ENCODE data around the gene MAD1L1. TPM values are rescaled to one million over a fixed set of nuclear protein-coding genes. Genes with fewer than 3 reads are reported as not detected.
A peak's percentile ranks its signal among the peaks of the same experiment; 100 is the strongest.

MAD1L1 gene
- total and polyA plus RNA-seq, 4 donors, result 12.8 to 20.7 (median 16.5) TPM

DNA sequence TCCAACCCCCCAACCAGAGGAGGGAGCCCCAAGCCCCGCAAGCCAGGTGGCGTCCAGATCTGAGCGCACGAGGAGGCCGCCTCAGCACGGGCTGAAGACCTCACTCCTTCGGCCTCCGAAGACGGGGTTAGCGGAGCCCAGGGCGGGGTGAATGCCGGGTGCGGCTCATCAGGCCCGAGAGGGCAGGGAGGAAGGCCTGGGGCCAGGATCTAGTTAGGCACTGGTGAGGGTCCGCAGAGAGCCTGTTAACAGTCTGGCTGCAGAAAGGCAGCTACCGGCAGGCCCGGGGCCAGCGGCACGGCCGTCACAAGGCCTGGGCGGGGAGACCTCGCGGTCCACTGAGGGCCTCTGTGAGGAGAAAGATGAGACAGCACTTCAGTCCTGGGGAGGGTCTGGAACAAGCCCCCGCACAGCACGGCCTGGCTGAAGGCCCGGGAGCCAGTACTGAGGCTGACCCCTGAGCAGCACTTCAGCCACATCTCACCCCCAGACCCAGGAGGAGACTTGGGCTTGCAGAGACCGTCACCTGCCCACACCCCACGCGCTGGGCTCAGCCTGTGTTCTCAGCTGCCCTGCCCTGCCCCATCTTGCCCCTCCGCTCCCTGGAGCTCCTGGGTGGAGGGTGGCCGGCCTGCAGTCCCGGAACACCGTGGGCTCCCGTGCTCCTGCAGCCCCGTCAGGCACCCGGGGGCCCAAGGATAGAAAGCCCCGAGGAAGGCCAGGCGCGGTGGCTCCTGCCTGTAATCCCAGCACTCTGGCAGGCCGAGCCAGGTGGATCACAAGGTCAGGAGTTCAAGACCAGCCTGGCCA, 369.4 kb downstream of the MAD1L1 start:
- 76% methylated on average over 40 of the region's 40 CpGs for WGBS
- Histone ChIP-seq H3K27me3 (ENCODE audit: control insufficient read depth in 4 of 4, insufficient read depth in 4 of 4, low read length in 3 of 4) (no peaks in the 10 kb centered on the region), H3K9ac (ENCODE audit: low read depth in 1 of 2, low read length in 2 of 2) (peak overlapping the region in 1 of 2 donors; percentile 86), H3K36me3 (ENCODE audit: control insufficient read depth in 4 of 4, insufficient read depth in 3 of 4, low read depth in 1 of 4, low read length in 3 of 4) (no peaks in the 10 kb centered on the region), H3K4me1 (ENCODE audit: control insufficient read depth in 4 of 4, insufficient read depth in 4 of 4, low read length in 3 of 4) (peaks cover 0 to 12% (median 5%) of the 10 kb centered on the region in 4 donors), H3K9me3 (ENCODE audit: control insufficient read depth in 4 of 4, low read length in 3 of 4) (no peaks in the 10 kb centered on the region), H3K27ac (ENCODE audit: low read depth in 1 of 2, low read length in 2 of 2) (peak overlapping the region in 1 of 2 donors; percentile 44), H3K4me3 (ENCODE audit: low read depth in 1 of 3, low read length in 3 of 3) (peak overlapping the region in 2 of 3 donors; percentile 70 to 71)
- no peak for DNase-seq (ENCODE audit: low spot score)
- TF ChIP-seq, protein P1, sequence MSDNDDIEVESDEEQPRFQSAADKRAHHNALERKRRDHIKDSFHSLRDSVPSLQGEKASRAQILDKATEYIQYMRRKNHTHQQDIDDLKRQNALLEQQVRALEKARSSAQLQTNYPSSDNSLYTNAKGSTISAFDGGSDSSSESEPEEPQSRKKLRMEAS (IDR thresholded peaks at IDR 0.05), result no peak
- TF ChIP-seq, protein P2, sequence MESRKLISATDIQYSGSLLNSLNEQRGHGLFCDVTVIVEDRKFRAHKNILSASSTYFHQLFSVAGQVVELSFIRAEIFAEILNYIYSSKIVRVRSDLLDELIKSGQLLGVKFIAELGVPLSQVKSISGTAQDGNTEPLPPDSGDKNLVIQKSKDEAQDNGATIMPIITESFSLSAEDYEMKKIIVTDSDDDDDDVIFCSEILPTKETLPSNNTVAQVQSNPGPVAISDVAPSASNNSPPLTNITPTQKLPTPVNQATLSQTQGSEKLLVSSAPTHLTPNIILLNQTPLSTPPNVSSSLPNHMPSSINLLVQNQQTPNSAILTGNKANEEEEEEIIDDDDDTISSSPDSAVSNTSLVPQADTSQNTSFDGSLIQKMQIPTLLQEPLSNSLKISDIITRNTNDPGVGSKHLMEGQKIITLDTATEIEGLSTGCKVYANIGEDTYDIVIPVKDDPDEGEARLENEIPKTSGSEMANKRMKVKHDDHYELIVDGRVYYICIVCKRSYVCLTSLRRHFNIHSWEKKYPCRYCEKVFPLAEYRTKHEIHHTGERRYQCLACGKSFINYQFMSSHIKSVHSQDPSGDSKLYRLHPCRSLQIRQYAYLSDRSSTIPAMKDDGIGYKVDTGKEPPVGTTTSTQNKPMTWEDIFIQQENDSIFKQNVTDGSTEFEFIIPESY (IDR thresholded peaks at IDR 0.05), result no peak
- TF ChIP-seq FOXA1 (IDR thresholded peaks at IDR 0.05), result no peak
- TF ChIP-seq HNF4G (IDR thresholded peaks at IDR 0.05), result no peak
- no peak for TF ChIP-seq FOXA2 (IDR thresholded peaks at IDR 0.05)
- no peak for TF ChIP-seq NR2F2 (IDR thresholded peaks at IDR 0.05)
- TF ChIP-seq, protein P3, sequence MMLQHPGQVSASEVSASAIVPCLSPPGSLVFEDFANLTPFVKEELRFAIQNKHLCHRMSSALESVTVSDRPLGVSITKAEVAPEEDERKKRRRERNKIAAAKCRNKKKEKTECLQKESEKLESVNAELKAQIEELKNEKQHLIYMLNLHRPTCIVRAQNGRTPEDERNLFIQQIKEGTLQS (IDR thresholded peaks at IDR 0.05), result no peak
- no peak for TF ChIP-seq YY1 (IDR thresholded peaks at IDR 0.05)
- TF ChIP-seq RAD21 (IDR thresholded peaks at IDR 0.05), result no peak
- no peak for TF ChIP-seq SP1 (IDR thresholded peaks at IDR 0.05)

DNA sequence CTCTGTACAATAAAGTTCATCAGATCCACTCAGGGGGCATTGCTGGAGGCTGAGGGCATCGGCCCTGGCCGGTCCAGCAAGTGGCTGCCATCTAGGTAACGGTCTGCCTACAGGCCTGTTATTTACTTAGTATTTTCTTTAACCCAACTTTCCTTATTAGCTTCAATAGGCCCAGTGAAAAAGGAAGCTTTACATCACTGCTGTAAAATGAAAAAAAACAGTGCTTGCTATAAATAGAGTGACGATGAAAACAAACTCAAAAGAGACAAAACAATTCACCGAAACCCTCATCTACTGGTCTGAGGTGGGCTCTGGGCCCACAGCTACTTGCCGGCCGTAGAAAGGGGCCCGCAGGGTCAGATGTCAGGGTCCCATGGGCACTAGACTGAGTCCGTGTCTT, 370.2 kb downstream of the MAD1L1 start:
- TF ChIP-seq, protein P3 (IDR thresholded peaks at IDR 0.05), result no peak
- TF ChIP-seq TAF1 (conservative IDR thresholded peaks at IDR 0.05) (no peak), HNF4G (IDR thresholded peaks at IDR 0.05) (no peak), GABPA (IDR thresholded peaks at IDR 0.05 in 1 of 2, conservative IDR thresholded peaks at IDR 0.05 in 1 of 2) (no peak), FOXA2 (IDR thresholded peaks at IDR 0.05) (no peak), YY1 (IDR thresholded peaks at IDR 0.05) (no peak), EGR1 (IDR thresholded peaks at IDR 0.05; ENCODE audit: low read depth in 2 of 2) (no peak), RAD21 (IDR thresholded peaks at IDR 0.05) (no peak), HNF4A (conservative IDR thresholded peaks at IDR 0.05) (no peak), FOXA1 (IDR thresholded peaks at IDR 0.05) (no peak), RXRA (IDR thresholded peaks at IDR 0.05) (no peak), NR2F2 (IDR thresholded peaks at IDR 0.05) (no peak), JUND (IDR thresholded peaks at IDR 0.05) (no peak), SP1 (IDR thresholded peaks at IDR 0.05) (no peak)
- TF ChIP-seq, protein P4, sequence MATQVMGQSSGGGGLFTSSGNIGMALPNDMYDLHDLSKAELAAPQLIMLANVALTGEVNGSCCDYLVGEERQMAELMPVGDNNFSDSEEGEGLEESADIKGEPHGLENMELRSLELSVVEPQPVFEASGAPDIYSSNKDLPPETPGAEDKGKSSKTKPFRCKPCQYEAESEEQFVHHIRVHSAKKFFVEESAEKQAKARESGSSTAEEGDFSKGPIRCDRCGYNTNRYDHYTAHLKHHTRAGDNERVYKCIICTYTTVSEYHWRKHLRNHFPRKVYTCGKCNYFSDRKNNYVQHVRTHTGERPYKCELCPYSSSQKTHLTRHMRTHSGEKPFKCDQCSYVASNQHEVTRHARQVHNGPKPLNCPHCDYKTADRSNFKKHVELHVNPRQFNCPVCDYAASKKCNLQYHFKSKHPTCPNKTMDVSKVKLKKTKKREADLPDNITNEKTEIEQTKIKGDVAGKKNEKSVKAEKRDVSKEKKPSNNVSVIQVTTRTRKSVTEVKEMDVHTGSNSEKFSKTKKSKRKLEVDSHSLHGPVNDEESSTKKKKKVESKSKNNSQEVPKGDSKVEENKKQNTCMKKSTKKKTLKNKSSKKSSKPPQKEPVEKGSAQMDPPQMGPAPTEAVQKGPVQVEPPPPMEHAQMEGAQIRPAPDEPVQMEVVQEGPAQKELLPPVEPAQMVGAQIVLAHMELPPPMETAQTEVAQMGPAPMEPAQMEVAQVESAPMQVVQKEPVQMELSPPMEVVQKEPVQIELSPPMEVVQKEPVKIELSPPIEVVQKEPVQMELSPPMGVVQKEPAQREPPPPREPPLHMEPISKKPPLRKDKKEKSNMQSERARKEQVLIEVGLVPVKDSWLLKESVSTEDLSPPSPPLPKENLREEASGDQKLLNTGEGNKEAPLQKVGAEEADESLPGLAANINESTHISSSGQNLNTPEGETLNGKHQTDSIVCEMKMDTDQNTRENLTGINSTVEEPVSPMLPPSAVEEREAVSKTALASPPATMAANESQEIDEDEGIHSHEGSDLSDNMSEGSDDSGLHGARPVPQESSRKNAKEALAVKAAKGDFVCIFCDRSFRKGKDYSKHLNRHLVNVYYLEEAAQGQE (IDR thresholded peaks at IDR 0.05), result no peak
- TF ChIP-seq, protein P1 (IDR thresholded peaks at IDR 0.05), result no peak
- TF ChIP-seq, protein P5, sequence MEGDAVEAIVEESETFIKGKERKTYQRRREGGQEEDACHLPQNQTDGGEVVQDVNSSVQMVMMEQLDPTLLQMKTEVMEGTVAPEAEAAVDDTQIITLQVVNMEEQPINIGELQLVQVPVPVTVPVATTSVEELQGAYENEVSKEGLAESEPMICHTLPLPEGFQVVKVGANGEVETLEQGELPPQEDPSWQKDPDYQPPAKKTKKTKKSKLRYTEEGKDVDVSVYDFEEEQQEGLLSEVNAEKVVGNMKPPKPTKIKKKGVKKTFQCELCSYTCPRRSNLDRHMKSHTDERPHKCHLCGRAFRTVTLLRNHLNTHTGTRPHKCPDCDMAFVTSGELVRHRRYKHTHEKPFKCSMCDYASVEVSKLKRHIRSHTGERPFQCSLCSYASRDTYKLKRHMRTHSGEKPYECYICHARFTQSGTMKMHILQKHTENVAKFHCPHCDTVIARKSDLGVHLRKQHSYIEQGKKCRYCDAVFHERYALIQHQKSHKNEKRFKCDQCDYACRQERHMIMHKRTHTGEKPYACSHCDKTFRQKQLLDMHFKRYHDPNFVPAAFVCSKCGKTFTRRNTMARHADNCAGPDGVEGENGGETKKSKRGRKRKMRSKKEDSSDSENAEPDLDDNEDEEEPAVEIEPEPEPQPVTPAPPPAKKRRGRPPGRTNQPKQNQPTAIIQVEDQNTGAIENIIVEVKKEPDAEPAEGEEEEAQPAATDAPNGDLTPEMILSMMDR (IDR thresholded peaks at IDR 0.05; ENCODE audit: low read depth, low read length, missing input control), result no peak
- TF ChIP-seq, protein P2 (IDR thresholded peaks at IDR 0.05), result no peak
- peaks cover 0 to 12% (median 7%) of the 10 kb centered on the region in 4 donors for H3K4me1 ChIP-seq (ENCODE audit: control insufficient read depth in 4 of 4, insufficient read depth in 4 of 4, low read length in 3 of 4)
- no peaks in the 10 kb centered on the region for H3K27me3 ChIP-seq (ENCODE audit: control insufficient read depth in 4 of 4, insufficient read depth in 4 of 4, low read length in 3 of 4)
- peak overlapping the region in 1 of 2 donors; percentile 44 for H3K27ac ChIP-seq (ENCODE audit: low read depth in 1 of 2, low read length in 2 of 2)
- DNase-seq (ENCODE audit: low spot score), result no peak
- peak overlapping the region in 1 of 2 donors; percentile 86 for H3K9ac ChIP-seq (ENCODE audit: low read depth in 1 of 2, low read length in 2 of 2)
- H3K4me3 ChIP-seq (ENCODE audit: low read depth in 1 of 3, low read length in 3 of 3), result peak overlapping the region in 2 of 3 donors; percentile 70 to 71
- no peaks in the 10 kb centered on the region for H3K9me3 ChIP-seq (ENCODE audit: control insufficient read depth in 4 of 4, low read length in 3 of 4)
- 62% methylated on average over 9 of the region's 9 CpGs for WGBS
- H3K36me3 ChIP-seq (ENCODE audit: control insufficient read depth in 4 of 4, insufficient read depth in 3 of 4, low read depth in 1 of 4, low read length in 3 of 4), result no peaks in the 10 kb centered on the region
